ENCODE results near the gene PYROXD2.
"Not testable (repeated sequence)": the region's sequence is repeated elsewhere in the genome, so short reads cannot be mapped to it uniquely, and the experiment has no call there.

Gene PYROXD2

DNA sequence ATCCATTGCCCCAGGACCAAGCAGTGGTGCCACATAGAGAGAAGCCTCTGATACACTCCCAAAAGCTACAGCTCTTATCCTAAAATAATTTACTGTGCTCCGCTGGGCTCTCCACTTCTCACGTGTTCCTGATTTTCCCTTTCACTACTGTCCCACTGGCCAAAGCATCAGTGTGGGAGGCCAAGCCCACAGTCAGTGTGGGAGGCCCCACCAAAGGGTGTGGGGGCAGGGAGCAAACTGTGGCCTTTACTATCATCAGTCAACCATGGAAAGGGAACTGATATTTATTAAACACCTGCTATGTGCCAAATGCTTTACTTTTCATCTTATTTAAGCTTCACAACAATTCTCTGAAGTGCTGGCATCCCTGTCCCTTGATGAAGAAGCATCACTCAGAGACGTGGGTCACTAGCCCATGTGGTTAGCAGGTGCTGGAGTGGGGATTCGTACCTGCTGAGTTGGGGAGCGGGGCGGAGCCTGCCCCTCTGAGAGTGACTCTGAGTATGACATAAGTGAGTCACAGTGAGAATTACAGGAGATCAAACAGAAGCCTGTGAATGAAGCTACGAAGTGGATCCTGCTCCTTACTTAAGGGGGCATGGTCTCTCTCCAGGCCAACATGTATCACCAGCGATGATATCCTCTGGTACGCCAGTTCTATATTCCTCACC is 50.4 kb downstream of the PYROXD2 start:
- no peak for DNase-seq

DNA sequence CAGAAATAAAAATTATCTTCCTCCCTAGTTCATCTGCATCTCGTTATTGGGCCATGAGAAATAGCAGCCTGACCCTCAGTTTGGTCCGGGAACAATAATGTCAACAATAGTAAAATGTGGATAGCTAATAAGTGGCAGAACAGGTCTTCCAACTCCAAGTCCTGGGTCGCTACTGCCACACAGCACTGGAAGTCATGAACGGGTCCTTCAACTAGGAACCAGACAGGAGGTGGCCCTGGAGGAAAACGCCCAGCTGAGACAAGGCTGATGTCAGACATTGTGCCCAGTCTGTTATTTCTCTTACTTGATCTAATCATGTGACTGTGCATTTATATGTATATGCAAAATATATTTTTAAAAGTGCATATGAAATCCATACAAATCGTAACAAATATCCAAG is 51.8 kb downstream of the PYROXD2 start:
- no peak for DNase-seq

DNA sequence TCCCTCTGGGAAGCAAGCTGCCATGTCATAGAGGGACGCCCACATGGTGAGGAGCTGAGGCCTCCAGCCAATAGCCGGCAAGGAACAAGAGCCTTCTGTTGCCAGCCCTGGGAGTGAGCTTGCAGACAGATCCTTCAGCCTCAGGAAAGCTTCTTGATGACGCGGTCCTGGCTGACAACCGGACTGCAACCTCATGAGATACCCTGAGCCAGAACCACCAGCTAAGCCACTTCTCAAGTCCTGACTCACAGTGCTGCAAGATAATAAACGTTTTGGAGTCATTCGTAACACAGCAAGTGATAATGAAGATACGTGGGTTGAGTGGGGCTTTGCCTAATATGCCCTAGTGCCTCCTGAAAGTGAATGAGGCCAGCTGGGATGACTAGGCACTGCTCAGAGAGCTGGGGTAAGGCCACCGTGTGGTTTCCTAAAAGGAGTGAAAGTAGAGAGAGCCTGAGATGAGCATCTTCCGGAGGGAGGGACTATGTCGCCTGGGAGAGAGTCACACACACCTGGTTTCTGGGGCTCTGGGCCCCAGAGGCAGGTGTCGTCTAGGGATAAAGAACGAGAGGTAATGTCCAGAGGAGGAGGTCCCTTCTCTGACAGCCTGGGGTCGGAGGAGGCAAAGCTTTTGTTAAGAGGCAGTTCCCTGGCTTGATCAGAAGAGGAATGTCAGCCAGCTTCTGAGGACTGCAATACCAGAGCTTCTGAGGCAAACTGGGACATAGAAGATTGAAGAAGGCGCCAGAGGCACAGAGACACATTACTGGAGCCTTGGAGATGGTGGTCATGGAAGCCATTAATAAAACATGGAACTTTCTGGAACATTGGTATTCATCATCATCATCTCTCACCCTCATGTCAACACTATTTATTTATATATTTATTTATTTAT is 53.6 kb downstream of the PYROXD2 start:
- DNase-seq: no peak

DNA sequence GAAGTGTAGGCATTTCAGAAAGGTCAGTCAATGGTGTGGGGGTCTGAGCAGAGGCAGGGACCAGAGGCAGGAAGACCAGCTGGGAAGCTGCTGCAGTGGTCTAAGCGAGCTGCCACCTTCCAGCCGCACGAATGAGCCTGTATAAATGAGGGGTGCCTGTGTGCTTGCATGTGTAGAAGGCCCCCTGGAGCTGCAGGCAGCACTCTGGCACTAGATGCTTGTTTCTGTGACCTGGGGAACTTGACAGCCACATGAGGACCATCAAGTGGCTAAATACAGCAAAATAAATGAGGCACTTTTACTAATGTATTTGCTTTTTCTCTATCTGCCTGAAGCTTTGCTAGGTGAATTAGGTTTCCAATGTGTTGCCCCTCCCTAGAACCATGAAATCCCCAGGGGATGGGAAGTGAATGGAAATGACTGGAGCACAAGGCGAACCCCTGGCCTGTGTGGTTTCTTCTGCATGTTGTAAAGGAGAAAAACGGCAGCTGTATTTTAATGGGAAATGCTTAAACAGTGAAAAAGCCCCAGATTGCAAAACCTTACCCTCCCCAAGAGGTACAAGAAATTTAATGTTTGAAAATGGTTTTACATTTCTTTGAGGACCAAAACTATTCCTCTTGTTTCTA is 57.7 kb downstream of the PYROXD2 start:
- no peak for DNase-seq

DNA sequence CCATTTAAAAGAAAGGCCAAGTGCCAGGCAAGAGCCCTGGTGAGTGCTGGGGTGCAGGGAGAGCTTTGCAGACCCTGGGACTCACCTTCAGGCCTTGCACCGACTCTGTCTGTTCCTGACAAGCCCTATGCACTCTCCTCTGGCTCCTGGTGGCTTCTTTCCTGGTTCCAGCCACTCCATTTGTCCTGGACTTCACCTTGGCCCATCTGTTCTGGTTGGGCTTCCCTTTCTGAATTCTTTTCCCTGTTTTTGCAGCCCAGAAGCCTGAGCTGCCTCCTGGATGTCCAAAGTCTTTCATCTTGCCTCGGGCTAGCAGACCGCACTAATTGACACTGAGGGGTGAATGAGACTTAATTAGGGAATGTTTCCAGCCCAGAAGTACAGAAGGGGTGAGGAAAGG is 60.5 kb downstream of the PYROXD2 start:
- DNase-seq: no peak

DNA sequence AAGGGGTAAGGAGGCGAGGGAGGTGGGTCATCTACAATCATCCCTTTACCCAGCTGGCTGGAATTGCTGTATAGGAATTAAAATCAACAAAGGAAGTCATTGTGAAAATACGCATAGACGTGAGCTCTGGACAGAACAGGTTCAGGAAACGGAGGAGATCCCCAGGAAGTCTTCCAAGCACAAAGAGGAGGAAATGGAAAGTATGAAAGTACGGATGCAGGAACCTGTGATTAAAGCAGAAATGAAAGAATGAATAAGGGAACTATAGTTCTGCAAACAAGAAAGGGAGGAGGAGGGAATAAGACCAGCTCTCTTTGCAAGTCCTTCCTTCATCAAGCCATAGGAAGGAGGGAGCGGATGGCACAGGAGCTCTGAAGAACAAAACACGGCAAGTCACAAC is 61.8 kb downstream of the PYROXD2 start:
- no peak for DNase-seq

DNA sequence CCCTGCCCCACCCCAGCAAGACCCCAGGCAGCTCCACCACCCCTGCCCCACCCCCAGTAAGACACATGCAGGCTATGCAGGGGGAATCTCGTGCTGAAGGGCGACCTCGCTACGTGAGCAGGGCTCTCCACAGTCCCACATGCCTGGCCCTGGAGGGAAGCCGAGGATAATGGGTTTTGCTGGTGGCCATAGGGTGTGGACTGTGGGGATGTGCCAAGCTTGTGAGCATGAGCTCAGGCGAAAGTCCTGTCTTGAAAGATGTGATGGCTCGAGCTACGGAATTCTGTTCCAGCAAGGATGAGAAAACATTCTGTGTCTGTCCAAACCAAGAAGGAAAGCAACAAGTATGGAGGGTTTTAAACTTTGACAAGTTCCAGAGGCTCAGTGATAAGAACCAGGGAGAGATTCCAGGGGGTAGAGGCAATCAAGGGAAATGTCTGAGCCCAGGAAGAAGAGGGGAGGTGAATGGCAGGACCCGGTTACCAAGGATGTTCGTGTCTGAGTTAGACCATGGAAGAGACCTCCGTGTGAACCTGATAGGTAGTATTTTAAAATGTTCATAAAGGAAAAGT is 63.1 kb downstream of the PYROXD2 start:
- no peak for DNase-seq

DNA sequence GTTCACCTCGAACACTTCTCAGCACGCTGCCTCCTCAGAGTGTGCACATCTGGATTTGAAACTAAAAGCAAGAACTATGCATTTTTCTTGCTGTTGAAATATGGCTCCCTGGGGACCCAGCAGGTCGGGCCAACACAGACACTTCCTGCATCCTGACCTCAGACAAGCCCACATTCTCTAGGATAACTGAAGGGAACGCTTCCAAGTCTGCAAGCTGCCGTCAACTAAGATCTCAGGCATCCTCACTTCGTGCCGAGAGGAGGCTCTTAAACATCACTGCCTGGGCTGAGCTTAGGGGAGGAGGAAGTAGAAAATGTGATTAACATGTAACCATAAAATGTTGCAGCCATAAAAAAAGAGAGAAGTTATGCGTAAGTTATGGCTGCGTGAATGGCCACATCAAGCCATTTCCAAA is 65.5 kb downstream of the PYROXD2 start:
- DNase-seq: no peak

DNA sequence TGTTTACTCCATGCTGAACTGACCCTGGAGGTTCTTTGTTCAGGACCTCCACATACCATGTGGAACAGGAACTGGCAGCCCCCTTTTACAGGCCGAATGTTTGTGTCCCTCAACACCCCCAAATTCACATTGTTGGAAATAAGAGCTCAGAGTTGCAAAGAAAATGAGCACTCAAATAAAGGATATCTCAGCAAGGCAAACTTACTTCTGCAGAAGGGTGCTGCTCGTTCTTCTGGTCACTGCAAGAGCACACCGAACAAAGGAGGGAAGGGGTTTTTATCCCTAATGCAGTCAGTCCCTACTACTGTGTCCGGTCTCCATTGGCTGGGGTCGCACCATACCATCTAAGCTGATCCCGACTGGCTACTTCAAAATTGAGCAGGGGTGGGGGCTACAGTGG is 68.1 kb downstream of the PYROXD2 start:
- no peak for DNase-seq

DNA sequence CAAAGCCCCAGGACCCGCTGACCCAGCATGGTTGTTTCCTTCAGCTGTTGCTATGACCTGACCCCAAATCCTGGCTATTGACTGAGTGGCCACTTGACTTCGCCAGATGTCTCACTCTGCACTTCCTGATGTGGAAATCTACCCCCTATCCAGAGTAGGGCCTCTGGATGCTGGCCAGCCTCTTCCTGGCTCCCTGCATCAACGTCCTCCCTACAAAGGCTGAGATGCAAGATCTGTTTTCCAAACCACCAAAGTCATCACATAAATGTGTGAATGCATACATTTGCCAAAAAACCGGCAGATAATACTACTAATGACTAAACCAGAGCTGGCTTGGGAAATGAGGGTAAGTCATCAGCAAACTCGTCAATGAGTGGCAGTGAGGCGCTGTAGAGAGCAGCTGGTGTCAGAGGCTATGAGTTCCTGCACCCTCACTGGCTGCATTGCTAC is 70.4 kb downstream of the PYROXD2 start:
- DNase-seq: no peak

DNA sequence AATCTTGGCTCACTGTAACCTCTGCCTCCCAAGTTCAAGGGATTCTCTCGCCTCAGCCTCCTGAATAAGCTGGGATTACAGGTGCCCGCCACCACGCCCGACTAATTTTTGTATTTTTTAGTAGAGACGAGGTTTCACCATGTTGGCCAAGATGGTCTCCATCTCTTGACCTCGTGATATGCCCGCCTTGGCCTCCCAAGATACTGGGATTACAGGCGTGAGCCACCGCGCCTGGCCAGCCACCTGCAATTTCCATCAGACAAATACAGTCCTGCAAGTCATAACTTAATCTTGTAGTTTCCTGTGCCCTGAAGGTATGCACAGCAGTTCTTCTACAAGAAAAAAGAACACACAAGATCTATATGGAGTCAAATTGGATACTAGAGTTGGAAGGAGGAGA is 73.3 kb downstream of the PYROXD2 start:
- DNase-seq: not testable (repeated sequence)

DNA sequence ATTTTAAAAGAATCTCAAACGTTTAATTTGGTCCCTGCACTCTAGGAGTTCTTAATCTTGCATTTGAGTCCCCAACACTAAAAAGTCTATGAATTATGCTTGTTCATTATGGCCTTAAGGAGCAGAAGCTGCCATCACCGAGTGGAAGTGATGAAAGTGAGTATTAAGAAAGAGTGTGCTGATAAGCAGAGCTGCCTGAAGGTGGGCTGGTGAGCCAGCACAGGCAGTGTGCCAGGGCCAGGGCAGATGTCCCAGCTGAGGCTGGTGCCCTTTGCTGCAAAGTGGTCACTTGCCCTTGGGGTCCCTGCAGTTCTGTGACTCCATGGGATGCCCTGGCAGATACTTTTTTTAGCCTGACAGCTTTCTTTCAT is 74.1 kb downstream of the PYROXD2 start:
- no peak for DNase-seq

DNA sequence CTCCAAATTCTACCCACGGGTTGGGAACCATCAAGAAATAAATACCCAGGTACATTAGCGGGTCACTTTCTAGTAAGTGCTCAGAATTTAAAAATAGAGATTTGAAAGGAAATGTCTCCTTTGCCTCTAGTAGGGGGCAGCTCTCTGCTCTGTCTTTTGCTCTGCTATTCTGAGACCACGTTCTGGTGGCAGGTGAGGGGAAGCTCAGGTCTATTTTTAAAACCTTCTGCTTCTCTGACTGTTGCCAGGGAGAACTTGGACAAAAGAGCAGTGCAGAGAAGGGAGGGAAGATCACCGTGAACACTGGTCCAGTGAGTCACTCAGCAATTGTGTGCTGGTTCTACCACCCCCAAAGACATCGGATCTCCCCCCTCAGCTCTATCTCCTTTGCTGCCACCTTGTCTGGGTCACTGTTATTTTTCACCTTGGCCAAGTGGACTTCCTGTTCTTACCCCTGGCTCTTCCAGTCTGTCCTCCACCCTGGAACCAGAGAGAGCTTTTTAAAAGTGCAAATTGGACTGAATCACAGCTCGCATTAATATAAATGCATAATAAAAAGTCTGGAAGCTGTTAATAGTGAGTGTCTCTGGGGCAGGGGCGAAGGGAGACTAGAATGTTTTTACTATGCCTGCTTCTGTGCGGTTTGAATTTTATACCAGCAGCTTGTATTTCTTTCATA is 74.6 kb downstream of the PYROXD2 start:
- no peak for DNase-seq

DNA sequence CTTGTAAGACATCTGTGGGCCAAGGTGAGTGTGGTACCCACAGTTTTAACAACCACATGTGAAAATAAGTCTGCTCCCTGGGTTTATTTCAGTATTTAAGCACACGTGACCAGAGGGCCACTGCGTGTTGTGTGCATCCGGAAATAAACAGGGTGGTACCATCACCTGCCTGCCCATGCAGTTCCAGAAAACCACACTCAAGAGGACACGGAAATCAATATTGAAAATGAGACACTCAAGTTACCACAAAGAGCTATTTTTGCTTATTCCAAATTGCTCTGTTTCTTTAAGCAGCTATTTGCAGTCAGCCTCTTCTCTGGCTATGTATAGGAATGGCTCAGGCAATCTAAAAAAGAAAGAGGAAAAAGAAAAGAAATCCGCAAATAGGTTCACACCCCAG is 75.2 kb downstream of the PYROXD2 start:
- no peak for DNase-seq

DNA sequence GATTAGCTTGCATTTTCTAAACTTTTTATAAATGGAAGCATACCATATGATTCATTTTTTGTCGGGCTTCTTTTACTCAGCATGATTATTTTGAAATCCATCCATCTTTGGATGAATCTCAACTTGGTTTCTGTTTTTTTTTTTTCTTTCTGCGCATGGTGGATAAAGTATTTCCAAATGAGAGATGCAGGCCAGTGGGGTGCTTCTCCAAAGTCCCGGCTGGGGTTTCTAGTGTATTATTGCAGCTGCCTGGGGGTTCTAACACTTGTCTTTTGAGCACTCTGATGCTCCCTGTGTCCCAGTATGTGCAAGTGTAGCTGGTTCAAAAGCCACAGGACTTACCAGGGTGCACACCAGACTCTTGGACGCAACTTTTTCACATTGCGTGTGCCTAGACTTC is 76.1 kb downstream of the PYROXD2 start:
- DNase-seq: no peak

DNA sequence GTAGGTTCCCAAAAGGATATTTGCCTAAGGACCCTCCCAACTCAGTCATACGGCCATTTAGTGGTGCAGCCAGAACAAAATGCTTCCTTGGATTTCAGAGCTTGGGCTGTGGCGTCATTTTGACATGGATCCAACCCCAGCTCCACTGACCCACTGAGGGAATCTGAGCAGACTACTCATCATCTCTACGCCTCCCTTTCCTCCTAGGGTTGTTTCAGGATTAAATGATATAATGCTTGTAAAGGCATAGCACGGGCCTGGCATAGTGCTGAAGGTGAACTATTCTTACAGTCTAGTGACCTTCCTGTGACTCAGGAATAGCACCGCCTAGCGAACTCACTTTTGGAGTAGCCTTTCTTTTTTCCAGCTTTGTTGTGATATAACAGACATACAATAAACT is 76.7 kb downstream of the PYROXD2 start:
- DNase-seq: no peak

DNA sequence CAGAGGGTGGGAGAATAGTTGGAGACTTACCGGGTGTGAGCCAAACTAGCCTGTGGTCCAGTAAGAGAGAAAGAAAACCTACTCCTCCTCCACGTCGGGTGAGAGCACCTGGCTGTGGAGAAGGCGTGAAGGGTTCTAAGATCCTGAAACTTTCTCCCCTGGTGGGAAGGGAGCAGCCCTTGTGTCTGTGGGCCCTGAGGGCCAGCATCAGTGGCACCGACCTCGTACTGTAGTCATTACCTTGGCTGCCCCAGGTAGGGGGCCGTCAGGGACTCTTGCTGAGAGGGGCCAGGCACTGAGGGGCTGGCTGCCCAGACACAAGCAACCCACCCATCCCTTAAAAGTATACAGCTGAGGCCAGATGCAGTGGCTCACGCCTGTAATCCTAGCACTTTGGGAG is 77.5 kb downstream of the PYROXD2 start:
- DNase-seq: no peak

Measured in COR-L47 (cell line).